Uterus (tissue), 4 donors: ENCODE data around the gene HOXC12. TPM values are rescaled to one million over a fixed set of nuclear protein-coding genes. Genes with fewer than 3 reads are reported as not detected.

Experiments used
- DNase-seq, 2 donors: peaks; one replicate each; pipeline ENCODE4 v3.0.0-alpha.2; 2019 to 2020
- H3K27ac ChIP-seq, 2 donors: fragments of 200-600 bp; sonication (generic); 1 replicate in 1 of 2; 2 replicates in 1 of 2; pipeline ENCODE4 v1.5.1; 2016 to 2018
- H3K27me3 ChIP-seq, 2 donors: fragments of 200-600 bp; sonication (generic); one replicate each; pipeline ENCODE4 v1.5.1; 2018 to 2019; ENCODE audit warnings: control low read depth in 1 of 2
- H3K36me3 ChIP-seq, 2 donors: fragments of 200-600 bp; sonication (generic); one replicate each; pipeline ENCODE4 v1.5.1; 2019; ENCODE audit warnings: control low read depth in 1 of 2
- H3K4me1 ChIP-seq, 2 donors: fragments of 200-600 bp; sonication (generic); one replicate each; pipeline ENCODE4 v1.5.1; 2018 to 2019; ENCODE audit warnings: control low read depth in 1 of 2
- H3K4me3 ChIP-seq, 2 donors: fragments of 200-600 bp; sonication (generic); 1 replicate in 1 of 2; 2 replicates in 1 of 2; pipeline ENCODE4 v1.5.1; 2018 to 2019; ENCODE audit warnings: mild to moderate bottlenecking in 1 of 2
- H3K9me3 ChIP-seq, 2 donors: fragments of 200-600 bp; sonication (generic); one replicate each; pipeline ENCODE4 v1.5.1; 2019; ENCODE audit warnings: control low read depth in 1 of 2
- CTCF ChIP-seq, 4 experiments: fragments of 200-600 bp in 2 of 4; fragments of 450-650 bp in 2 of 4; sonication (generic) in 2 of 4; IDR thresholded peaks; one replicate each; pipeline ENCODE4 v1.5.1; 2016 to 2019; ENCODE audit warnings: antibody characterized with exemption in 4 of 4, mild to moderate bottlenecking in 2 of 4, moderate library complexity in 1 of 4
- POLR2A ChIP-seq, 2 donors: fragments of 450-650 bp; IDR thresholded peaks; one replicate each; pipeline ENCODE4 v1.6.1; 2016; ENCODE audit warnings: antibody characterized with exemption in 2 of 2, mild to moderate bottlenecking in 1 of 2, moderate library complexity in 1 of 2
- intact Hi-C: fragments of 100-400 bp; cut with DNase I; formaldehyde crosslinking; loops from one replicate; pipeline ENCODE4 v1.15.1; 2023; ENCODE audit warnings: low total_unique reads
- total RNA-seq, 4 donors: library from RNA; depleted of rRNA in 3 of 4; stranded (reverse); fragments of >200 nt in 3 of 4; gene quantifications; one replicate each; pipeline versions ENCODE4 v1.1.0 to v1.2.4, GENCODE V29; 2014 to 2023
- donor health status: DM: yes; HTN: yes; CAD: no.

Gene HOXC12
- total RNA-seq, 4 donors from 2014 or later, result not detected

- intact Hi-C loops, result no loop called here
- H3K27me3 ChIP-seq, result peaks cover 31 to 79% of the 10 kb centered on the region in 2 donors
Observed at GRCh38 chr12:53975479-53976152, 20.9 kb downstream of the HOXC12 start.

DNA sequence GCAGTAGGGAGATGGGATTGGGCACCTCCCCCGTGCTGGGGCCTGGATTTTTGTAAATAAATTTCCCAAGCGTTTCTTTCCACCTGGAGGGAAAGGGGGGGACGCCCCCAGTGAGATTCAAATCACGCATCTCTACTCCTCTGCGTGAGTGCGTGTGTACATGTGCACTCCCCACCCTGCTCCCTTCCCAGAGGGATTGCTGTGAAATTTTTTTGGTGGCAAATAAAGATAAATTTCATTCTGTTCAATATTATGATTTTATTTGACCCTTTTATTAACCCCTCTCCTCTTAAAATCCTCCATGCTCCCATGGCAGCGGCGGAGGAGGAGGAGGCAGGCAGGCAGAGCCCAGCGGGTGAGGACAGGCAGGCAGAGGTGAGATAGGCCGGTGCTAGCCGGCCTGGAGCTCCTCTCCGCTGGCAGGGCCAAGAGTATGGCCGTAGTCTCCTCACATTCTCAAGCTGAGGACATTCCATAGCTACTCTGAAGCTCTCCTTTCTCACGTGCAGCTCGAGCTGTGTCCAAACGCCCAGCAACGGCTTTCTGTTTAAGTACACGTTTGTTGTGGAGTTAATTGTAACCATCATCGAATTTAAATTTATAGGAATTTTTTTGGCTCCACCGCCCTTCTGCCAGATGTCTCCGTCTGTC is 21.6 kb downstream of the HOXC12 start:
- intact Hi-C loops, result no loop called here
- peaks cover 31 to 74% of the 10 kb centered on the region in 2 donors for H3K27me3 ChIP-seq

More at GRCh38 chr12:53975479-53976152, 20.9 kb downstream of the HOXC12 start:
- H3K9me3 ChIP-seq, result no peaks in the 10 kb centered on the region
- H3K27ac ChIP-seq, result no peak overlapping the region
- no peak for DNase-seq
- no peak overlapping the region for H3K4me3 ChIP-seq
- peaks cover 0 to 4% of the 10 kb centered on the region in 2 donors for H3K4me1 ChIP-seq
- no peaks in the 10 kb centered on the region for H3K36me3 ChIP-seq
- no peak for TF ChIP-seq POLR2A (IDR thresholded peaks at IDR 0.05)
- TF ChIP-seq CTCF (IDR thresholded peaks at IDR 0.05), result no peak

DNA sequence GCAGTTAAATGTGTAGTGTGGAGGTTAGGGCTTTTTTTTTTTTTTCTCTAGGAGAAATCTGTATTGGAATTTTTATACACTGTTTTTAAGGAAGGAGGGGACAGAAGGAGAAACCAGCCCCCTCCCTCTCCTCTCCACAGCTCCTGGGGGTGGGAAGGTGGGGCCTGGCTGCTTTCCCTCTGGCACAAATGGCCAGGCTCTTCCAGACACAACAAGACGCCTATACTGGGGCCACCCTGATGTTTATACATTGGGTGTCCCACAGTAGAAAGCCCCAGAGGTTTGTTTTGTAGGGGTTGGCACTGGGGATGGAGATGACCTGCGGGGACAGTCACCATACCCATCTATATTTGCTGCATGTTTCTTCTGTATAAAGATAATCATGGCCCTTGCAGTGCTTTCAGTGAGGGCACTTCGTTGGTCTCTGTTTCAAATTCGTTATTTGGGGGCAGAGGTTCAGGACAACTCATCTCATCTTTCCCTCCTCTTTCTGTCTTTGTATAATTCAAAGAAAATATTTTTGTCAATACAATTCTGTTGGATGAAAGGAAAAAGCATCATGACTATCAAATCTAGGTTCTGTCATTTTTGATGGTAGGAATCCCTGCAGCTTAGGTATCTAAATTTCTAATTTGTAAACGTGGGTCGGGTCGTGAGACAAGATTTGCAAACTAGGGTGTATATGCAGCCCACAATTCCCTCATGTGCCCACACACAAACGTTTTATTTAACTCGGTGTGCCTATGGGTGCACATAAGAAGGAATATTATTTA is 22.3 kb downstream of the HOXC12 start:
- TF ChIP-seq POLR2A (IDR thresholded peaks at IDR 0.05) (no peak), CTCF (IDR thresholded peaks at IDR 0.05) (no peak)
- Histone ChIP-seq H3K4me1 (peaks cover 0 to 4% of the 10 kb centered on the region in 2 donors), H3K36me3 (no peaks in the 10 kb centered on the region), H3K9me3 (no peaks in the 10 kb centered on the region), H3K4me3 (no peak overlapping the region), H3K27me3 (peaks cover 31 to 68% of the 10 kb centered on the region in 2 donors), H3K27ac (no peak overlapping the region)
- no peak for DNase-seq
- intact Hi-C loops, result no loop called here

More for the DNA sequence above, 21.6 kb downstream of the HOXC12 start:
- Histone ChIP-seq H3K36me3 (no peaks in the 10 kb centered on the region), H3K4me3 (no peak overlapping the region), H3K9me3 (no peaks in the 10 kb centered on the region), H3K27ac (no peak overlapping the region), H3K4me1 (peaks cover 0 to 4% of the 10 kb centered on the region in 2 donors)
- DNase-seq, result no peak
- TF ChIP-seq CTCF (IDR thresholded peaks at IDR 0.05) (no peak), POLR2A (IDR thresholded peaks at IDR 0.05) (no peak)

DNA sequence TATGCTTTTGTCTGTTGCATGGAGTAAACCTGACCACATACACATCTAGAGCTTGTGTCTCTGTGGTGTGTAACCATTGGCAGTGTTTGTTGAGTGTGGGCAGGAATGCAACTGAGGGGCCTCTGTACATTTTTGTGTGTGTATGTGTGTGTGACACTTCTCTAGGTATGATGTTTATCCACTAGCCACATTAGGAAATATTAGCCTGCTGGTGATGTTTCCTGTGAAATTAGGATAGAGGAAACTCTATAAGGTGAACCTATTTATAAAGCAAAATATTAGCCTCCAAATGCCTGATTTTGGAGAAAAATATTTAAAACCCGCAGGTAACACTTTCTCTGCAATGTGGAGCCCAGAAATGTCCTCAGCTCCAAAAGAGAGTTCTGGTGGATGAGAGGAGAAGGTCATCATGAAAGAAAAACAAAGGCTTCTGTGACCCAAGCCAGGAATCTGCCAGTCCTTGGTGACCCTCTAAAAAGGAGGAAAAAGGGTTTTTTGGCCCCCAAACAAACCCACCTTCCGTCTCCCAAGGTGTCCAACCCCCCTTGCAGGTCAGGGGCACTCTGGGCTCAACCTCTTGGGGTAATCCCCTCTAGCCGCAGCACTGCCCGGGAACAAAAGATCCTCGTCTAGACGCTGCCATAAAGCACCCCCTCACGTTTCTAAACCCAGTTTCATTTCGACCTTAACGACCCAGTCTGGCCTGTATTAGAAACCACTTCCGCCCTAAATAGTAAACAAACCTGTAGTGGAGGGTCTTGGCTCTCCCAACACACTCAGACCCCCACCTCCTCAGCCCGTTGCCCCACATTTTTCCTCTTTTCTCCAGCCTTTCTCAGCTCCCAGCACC is 23.1 kb downstream of the HOXC12 start:
- peaks cover 0 to 4% of the 10 kb centered on the region in 2 donors for H3K4me1 ChIP-seq
- H3K9me3 ChIP-seq, result no peaks in the 10 kb centered on the region
- H3K27ac ChIP-seq, result no peak overlapping the region
- no peak for DNase-seq
- intact Hi-C loops, result no loop called here
- H3K36me3 ChIP-seq, result no peaks in the 10 kb centered on the region
- TF ChIP-seq CTCF (IDR thresholded peaks at IDR 0.05) (no peak), POLR2A (IDR thresholded peaks at IDR 0.05) (no peak)
- peaks cover 31 to 69% of the 10 kb centered on the region in 2 donors for H3K27me3 ChIP-seq
- no peak overlapping the region for H3K4me3 ChIP-seq
